HG03571 (cell line): Measurements from ENCODE around the gene PAX7.
"Not testable (repeated sequence)": the region's sequence is repeated elsewhere in the genome, so short reads cannot be mapped to it uniquely, and the experiment has no call there.

ENCODE experiments used
- ATAC-seq: cut with Tn5 transposase; IDR thresholded peaks from one replicate; pipeline ENCODE4 v1.9.1; 2021; ENCODE audit not compliant: unreplicated experiment

Gene PAX7

DNA sequence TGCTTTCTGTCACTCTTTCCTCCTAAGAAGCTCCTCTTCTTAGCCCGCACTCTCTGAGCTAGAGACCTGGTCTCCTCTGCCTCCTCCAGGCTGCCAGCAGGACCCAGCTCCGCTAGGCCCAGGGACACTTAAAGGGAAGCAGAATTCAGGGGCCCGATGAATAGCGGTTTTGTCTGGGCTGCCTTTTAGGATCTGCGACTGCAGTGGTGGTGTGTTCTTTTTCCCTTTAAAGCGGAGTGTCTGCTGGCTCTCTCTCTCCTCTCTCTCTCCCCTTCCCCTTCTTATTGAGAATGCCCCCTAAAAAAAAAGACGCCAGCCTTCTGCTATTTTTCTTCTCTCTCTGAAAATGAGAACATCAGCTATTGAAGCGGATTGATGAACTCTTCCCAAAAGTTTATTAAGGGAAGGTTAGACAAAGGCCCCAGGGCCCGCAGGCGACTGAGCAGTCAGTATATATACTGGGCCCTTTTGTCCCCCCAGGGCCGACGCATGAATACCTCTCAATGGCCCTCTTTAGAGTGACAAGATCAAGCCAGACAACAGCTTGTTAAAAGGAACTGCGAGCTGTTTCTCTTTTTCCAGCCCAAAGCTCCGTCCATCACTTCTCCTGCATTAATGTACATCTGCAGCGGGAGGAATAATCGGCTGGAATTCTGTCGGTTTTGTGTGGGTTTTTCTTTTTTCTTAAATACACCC, 27.0 kb downstream of the PAX7 start:
- ATAC-seq = no peak

DNA sequence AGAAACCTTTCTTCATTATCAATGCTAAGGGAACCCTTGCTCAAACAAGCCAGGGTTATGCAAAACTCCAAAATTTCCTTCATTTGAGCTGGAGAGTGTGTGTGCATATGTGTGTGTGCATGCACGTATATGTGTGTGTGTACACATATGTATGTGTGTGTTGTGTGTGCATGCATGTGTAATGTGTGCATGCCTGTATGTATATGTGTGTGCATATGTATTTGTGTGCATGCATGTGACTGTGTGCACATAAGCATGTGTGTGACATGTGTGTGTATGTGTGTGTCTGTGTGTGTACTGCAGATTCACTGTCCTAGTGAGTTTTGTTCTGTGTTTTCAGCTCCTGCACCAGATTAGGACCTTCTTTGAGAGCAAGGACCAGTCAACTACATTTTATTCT, 28.2 kb downstream of the PAX7 start:
- no peak for ATAC-seq

DNA sequence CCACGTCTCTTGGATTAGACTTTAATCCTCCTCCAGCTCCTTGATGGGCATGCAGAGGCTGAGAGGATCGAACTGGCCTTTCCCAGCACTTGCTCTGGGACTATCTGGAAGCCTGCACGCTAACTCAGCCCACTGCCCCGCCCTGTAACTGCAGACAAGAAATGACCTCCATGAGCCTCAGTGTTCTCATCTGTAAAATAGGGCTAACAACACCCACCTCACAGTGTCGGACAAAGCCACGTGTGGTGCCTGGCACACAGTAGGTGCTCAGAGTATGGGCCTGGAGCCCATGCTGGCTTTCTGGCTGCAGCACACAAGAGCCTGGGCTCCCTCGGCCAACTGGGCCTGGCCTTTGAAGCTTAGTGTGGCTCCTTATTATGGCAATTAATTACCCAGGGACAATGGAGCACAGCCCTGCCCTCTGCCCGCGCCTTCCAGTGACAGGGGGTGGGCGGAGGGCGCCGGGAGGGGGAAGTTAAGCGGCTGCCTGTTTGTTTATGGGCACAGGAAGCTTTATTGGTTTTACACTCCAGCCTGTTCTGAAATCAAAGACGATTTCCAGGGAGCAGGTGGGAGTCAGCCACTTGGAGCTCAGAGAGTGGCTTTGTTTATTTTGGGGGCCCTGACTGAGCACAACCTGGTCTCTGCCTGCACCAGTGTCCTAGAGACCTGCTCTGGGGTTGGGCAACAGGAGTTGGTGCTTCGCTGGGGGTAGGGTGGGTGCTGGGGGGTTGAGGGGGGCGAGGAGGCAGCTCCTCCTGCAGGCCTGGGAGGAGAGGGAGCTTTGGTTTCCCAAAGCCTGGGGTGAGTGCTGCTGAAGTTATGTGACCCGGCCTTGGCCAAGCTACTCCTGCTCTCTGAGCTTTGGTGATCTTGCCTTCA, 31.0 kb downstream of the PAX7 start:
- ATAC-seq = no peak

DNA sequence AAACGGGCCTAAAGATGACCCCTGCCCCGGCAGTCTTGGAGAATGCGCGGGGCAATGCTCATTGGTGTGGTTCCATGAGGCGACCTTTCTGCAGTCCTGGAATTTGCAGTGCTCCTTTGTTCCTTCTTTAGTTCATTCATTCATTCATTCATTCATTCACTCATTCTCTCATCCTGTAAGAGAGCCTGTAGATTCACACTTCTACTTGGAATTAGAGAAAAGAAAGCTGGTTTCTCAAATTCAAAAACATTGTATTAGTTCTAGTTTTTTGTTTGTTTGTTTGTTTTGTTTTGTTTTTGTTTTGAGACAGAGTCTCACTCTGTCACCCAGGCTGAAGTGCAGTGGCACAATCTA, 31.6 kb downstream of the PAX7 start:
- no peak for ATAC-seq

DNA sequence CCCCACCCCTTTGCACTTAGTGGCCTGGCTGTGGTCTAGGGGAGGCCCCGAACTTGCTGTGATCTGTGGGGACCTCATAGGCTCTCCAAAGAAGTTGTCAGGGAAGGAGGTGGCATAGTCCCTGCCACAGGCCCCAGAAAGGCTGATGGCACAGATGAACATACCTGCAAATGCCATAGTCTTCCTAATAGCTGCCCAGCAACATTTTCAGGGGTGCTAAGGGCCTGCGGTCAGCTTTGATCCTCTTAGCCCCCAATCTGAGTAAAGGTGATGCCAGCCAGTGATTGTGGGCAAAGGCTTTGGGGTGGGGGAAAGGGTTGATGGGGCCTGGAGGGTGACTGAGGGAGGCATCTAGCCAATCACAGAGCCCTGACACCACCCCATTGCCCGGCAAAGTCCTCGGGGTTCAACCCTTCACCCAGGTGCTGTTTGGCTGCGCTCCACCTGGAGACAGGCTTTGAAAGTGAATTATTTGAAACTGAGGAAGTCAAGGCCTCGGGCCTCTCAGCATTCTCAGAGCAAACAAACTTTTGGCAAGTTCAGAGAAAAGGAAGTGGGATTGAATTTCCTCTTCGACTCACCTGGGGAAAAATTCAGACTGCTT, 35.8 kb downstream of the PAX7 start:
- no peak for ATAC-seq

DNA sequence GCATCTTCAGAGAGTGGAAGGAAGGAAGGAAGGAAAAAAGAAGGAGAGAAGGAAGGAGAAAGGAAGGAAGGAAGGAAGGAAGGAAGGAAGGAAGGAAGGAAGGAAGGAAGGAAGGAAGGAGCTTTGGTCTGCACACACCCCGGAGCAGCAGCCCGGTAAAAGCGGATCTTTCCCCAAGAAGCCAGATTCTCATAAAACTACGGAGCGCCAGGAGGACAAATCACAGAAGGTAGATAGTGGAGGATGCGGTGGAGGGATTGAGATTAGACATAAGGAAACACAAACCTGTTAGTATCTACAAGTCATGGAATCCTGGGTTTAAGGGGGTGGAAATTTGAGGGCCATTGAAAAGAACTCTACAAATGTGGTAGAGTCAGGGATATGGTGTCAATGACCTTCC, 36.7 kb downstream of the PAX7 start:
- no peak for ATAC-seq

DNA sequence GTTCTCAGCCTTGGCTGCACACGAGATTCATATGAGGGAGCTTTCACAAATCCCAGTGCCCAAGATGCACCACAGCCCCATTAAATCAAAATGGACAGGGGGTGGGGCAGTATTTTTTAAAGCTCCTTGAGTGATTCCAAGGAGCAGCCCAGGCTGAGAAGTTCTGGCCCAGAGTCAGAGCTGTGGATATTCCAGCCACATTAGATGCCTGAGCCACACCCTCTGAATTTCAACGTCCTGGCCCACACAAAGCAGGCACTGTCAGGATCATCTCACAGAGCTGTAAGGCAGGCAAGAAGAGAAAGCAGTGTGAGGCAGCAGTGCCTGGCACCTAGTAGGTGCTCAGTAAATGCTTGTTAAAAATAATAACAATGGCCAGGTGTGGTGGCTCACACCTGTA, 37.4 kb downstream of the PAX7 start:
- no peak for ATAC-seq

DNA sequence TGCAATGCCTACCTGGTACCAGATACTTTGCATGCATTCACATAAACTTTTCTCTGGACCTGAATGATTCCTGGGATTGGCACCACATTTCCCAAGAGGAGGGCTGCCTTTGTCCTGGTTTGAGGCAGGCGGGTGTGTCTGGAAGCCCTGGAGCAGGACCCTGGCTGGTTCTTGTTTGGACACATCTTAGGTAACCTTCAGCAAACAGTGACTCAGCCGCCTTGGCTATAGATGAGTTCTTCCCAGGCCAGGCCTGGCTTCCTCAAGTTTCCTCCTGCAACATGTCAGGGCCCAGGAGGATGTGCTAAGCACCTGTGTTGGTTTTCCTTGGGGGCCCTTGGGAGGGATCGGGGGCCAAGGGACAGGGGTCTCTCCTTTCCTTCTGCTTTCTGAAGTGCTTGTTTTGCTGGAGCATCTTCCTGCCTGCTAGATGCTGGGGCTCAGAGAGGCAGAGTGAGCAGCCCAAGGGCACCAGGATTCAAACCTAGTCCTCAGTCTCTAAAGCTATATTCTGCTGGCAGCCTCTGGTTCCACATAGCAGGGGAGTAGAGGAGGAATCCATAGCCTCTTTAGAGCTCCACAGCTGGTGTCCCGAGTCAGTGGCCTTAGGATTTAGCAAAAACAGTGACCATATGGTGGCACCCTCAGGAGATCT, 38.2 kb downstream of the PAX7 start:
- ATAC-seq = no peak

DNA sequence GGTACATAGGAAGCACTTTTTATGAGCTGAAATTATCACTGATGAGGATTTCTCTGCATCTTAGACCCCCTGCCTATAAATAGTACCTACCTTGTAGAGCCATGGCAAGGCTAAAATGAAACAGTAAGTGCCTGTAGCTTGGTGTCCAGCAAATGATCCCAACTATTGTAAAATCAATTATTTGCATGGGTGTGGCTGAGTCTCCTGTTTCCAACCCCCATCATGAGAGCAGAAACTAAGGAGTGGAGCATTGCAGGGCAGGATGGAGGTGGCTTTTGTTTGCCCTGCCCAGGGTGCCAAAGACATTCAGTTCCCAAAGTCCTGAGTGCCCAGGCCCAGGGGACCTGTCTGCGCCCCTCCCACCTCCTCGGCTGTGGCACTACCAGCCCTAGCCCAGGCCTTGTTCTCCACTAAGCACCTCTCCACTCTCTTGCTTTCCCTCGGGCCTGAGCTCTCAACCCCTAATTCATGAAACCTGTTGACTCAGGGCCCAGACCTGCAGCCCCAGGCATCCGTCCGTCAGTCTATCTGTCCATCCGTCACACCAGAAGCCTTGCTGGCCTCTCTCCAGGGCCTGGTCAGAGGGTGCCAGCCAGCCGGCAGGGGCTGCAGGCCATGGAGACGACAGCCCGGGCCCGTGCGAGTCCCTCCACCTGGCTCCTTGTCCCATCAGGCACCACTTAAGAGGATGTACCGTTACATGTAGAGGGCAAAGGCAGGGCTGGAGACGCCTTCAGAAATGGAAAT, 39.6 kb downstream of the PAX7 start:
- ATAC-seq = no peak

DNA sequence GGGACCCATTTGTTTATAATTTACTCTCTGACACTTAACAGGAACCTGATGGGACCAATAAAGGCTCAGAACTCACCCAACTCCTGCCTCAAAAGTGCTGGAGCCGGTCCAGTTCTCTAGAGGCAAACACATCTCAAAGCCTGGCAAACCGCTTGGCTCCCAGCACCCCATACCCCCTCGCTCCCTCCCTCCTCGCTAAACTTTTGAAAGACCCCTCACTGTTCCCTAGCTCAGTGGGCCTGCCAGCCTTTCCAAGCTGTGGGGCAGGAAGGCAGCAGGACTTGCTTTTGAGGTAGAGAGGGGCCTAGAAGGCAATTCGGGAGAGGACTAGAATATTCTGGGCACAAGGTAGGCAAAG, 40.2 kb downstream of the PAX7 start:
- no peak for ATAC-seq

DNA sequence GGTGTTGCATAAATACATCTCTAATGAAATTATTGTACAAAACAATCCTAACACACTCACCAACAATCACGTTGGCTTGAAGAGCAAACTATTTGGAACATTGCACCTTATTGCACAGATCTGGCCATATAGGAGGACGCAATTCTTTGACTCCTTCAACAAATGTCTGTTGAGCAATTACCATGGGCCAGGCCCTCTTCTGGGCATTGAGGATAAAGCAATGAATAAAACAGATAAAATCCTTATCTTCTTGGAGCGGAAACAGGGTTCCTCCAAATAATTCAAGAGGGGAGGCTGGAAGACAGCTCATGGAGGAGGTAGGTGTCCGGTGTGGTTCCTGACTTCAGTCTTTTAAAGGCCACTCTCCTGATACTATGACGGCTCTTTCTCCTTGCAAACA, 43.3 kb downstream of the PAX7 start:
- ATAC-seq = no peak

DNA sequence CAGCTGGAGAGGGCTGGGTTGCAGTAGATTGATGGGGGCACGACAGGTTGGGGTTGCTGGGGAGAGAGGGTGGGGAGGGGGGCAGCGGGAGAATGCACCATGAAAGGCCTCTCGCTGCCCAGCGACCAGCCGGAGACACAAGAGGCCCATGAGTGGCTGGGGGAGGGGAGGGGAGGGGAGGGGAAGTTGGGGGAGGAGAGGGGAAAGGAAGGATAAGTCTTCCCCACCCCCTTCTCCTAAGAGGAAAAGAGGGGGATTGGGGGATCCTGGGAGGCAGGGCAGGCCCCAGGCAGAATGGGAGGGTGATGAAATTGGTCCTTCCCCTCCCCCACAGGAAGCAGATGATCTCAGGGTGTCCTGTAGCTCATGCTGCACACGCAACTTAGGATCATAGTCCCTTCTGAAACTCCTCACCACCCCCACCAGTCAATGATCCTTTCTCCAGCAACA, 45.7 kb downstream of the PAX7 start:
- no peak for ATAC-seq

DNA sequence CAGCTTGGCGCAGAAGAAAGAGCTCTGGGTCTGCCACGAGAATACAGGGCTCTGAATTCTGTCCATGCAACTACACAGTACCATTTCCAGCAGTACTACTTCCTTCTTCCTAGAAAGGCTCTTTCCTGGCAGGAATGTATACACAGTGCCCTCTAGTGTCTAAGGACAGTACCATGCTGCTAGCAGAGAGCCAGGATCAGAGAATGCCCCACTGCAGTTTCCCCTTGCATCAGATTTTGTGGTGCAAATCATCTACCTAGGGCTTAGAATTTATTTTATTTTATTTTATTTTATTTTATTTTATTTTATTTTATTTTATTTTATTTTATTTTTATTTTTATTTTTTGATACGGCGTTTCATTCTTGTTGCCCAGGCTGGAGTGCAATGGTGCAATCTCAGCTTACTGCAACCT, 50.8 kb downstream of the PAX7 start:
- no peak for ATAC-seq

DNA sequence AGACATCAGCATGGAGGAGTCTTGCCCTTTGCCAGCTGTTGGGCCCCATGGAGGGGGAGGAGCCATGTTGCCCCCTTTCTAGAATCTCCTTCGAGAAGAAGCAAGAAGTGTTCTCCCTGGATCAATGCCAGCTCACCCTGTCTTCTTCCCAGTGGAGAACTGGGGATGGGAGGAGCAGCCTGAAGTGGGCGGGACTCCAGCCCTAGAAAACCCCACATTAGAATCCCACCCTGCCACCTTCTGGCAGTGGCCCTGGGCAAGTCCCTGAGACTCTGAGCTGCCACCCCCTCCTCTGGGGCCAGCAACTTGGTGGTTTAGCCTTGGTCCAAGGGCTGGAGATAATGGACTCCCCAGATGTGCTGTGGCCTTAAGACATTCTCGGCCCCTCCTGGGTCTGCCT, 51.7 kb downstream of the PAX7 start:
- no peak for ATAC-seq

DNA sequence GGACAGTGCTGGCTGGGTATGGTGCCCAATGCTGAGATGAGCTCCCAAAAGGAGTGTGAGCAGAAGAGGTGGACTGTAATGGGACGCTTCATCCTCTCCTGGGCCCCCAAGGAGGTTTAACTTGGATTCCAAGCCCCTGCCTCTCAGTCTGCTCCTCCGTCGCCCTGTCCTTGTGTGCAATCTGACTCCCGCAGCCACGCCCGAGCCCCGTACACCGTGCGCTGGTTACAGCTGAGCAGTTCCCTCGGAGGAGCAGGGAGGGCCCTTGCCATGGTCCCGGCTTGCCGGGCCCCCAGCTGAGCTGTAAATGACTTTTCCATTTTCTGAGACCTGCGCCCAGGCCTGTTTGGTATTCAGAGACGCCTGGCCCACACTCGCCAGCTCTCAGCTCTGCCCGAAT, 53.7 kb downstream of the PAX7 start:
- no peak for ATAC-seq

DNA sequence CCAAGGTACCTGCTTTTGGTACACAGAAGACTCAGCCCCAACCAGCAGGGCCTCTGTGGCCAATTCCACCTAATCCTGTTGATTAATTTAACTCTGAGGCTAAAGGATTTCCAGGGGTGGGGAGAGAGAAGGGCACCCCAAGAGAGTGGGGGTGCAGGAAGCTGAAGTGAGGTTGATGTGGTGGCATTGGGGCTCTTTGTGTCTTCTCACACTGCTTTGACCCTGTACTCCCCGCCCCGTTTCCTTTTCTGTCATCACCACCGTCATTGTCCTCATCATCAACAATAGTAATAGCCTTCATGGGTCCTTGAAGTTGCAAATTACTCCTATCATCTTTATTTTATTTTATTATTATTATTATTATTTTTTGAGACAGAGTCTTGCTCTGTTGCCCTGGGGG, 55.9 kb downstream of the PAX7 start:
- ATAC-seq = no peak

DNA sequence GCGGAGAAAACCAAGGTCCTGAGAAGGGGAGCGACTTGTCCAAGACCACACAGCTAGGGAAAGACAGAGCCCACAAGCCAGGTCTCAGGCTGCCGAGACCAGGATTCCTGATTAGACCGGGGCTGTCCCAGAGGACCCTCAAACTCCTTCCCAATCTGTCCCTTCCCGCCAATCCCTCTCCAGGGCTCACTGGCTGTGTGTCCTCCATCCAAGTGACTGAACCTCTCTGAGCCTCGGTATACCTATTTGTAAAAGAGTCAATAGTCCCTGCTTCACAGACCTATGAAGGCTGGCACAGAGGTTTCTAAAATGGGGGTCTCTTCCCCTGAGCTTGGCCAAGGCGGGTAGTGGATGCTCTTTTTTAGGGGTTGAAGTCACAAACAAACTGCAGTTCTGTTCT, 56.6 kb downstream of the PAX7 start:
- ATAC-seq = no peak

DNA sequence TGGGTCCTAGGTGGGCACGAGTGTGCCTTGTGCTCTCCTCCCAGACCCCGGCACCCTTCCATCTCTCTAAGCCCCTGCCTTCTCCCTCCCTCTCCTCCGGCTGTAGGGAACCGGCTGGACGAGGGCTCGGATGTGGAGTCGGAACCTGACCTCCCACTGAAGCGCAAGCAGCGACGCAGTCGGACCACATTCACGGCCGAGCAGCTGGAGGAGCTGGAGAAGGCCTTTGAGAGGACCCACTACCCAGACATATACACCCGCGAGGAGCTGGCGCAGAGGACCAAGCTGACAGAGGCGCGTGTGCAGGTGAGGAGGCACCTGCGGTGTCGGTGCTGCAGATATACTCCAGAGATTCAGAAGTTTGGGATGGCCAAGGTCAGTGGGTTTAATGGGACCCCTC, 61.0 kb downstream of the PAX7 start:
- no peak for ATAC-seq

DNA sequence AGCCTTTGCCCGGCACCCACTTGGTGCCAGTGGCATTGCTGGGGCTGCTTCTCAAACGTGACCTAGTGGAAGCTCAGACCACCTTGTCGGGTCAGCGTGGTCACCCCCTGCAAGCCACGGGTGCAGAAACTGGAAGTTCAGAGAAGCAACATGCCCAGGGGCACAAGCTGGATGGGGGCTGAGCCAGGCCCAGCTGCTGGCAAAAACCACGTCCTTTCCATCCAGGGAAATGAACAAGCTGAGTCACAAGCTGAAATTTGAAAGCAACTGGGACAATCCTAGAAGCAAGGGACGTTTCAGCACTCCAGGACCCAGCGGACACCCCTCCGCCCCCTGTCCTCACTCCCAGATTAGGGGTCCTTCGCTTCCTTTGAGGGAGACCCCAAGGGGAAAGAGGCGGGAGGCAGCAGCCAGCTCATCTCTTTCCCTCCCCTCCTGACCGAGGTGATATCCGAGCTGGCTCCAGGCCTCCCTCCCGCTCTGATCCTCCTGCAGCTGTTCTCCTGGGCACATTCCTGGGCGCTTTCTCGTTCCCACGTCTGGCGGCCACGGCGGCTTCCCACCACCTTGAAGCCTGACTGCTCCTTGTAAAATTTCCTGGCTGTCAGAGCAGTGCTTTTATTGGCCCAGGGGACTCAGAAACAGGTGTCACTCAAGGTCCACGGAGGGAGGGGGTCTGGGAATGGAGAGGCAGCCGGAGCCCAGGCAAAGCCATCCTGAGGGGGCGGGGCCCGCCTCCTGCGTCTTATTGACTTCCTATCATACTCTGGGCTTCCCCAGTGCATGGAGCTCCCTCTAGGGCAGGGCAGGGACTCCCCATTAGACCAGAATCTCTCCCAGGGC, 62.8 kb downstream of the PAX7 start:
- ATAC-seq = no peak

DNA sequence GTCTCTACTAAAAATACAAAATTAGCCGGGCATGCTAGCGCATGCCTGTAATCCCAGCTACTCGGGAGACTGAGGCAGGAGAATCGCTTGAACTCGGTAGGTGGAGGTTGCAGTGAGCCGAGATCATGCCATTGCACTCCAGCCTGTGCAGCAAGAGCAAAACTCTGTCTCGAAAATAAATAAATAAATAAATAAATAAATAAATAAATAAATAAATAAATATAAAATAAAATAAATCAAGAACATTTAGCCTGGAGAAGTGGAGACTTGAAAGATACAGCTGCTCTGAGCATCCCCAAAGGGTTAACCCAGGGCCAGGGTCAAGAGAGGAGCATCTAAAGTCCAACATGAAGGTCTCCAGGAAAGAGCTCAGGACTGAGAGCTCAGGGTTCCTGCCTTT, 63.6 kb downstream of the PAX7 start:
- ATAC-seq = not testable (repeated sequence)
